ENCODE results near the gene PGA5.

Gene PGA5

DNA sequence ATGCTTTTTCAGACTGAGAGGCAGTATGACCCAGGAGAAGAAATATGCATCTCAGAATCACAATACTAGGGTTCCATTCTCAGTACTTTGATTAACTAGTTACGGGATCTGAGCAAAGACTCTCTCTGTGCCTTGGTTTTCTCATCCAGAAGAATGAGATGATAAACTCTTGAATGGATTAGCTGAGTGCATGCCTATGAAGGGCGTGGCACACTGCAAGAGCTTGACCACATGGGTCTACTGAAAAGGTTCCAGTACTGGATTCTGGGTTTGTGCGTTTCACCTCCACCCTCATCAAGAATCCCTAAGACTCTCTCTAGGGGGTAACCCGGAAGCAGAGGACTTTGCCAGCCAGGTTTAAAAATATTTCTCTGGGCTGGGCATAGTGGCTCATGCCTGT is 25.6 kb downstream of the PGA5 start:
- Mint-ChIP-seq H3K27ac (no peak overlapping the region), H3K4me3 (no peak overlapping the region), H3K27me3 (no peaks in the 10 kb centered on the region), H3K9me3 (no peaks in the 10 kb centered on the region), H3K4me1 (ENCODE audit: low read depth in 2 of 2) (no peaks in the 10 kb centered on the region), H3K36me3 (ENCODE audit: insufficient read depth) (no peaks in the 10 kb centered on the region)
- DNase-seq, result no peak
- no peak for ATAC-seq (replicated peaks)

DNA sequence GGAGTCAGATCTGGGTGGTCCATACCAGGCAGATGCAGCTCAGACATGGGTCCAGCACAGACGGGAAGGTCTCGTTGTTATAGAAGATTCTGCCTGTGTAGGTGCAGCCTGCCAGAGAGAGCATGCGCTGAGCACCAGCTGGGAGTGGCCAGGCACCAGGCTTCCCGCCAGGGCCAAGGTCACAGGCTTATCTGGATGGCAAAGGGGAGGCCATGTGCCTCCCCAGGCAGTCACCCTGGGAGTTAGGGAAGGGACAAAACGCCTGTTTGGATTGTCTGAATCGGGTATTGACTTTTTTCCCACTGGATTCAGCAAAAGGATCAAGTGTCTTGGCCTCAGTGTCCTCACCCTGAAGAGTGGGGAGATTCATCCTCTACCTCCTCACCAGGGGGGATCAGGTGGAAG is 26.5 kb downstream of the PGA5 start:
- ATAC-seq (replicated peaks) (no peak), DNase-seq (no peak)
- H3K36me3 Mint-ChIP-seq (ENCODE audit: insufficient read depth), result no peaks in the 10 kb centered on the region
- H3K4me3 Mint-ChIP-seq, result no peak overlapping the region
- no peak overlapping the region for H3K27ac Mint-ChIP-seq
- no peaks in the 10 kb centered on the region for H3K4me1 Mint-ChIP-seq (ENCODE audit: low read depth in 2 of 2)
- no peaks in the 10 kb centered on the region for H3K9me3 Mint-ChIP-seq
- H3K27me3 Mint-ChIP-seq, result no peaks in the 10 kb centered on the region

DNA sequence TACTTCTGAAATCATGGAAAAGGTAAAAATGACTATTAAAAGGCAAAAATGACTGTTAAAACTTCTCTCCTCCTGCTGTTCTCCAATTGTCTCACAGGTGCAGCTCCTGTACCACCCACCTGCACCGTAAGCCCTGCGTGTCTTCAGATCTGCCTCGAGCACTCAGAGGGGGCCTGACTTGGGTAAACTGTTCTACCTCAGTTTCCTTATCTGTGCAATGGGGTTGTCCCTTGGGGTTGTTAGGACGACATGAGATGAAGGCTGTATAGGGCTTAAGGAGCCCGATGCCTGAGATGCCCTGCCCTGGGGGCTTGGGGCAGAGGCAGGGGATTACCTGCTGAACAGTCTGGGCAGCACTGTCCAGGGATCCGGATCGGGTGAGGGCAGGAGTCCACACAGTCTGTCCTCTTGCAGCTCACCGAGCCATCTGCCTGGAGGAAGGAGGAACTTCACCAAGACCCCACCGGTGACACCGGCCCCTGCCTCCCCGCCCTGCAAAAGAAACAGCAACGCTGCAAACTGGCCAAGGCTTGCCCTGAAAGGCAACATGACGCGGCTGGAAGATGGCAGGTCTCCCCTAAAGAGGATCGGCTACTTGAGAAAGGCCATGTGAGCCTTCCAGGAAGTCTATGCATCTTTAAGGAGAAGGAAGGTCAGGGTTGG is 27.7 kb downstream of the PGA5 start:
- DNase-seq (no peak), ATAC-seq (replicated peaks) (no peak)
- no peaks in the 10 kb centered on the region for H3K27me3 Mint-ChIP-seq
- H3K36me3 Mint-ChIP-seq (ENCODE audit: insufficient read depth), result no peaks in the 10 kb centered on the region
- no peaks in the 10 kb centered on the region for H3K9me3 Mint-ChIP-seq
- H3K4me1 Mint-ChIP-seq (ENCODE audit: low read depth in 2 of 2), result no peaks in the 10 kb centered on the region
- H3K27ac Mint-ChIP-seq, result no peak overlapping the region
- H3K4me3 Mint-ChIP-seq, result no peak overlapping the region

DNA sequence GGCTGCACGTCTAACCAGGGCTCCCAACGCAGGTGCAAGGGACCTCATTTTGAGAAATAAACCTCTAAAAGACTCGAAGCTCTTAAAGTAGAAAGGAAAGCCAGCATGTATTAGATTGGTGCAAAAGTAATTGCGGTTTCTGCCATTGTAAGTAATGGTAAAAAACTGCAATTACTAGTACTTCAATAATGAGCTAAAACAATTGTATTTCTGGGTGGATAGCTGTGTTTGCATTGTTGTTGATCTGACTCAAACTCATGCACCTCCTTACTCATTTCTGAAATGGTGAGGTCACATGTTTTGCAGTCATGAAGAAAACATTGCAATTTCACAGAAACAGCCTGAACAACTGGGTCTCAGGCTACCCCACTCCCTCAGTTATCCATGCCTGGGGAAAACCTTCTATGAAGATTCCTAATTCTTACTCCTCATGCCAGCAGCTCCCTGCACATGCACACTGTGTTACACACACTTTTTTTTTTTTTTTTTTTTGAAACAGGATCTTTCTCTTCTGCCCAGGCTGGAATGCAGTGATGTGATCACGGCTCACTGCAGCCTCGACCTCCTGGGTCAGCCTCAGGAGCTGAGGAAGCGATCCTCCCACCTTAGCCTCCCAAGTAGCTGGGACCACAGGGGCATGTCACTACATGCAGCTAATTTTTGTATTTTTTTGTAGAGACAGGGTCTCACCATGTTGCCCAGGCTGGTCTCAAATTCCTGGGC is 29.5 kb downstream of the PGA5 start:
- Mint-ChIP-seq H3K27me3 (no peaks in the 10 kb centered on the region), H3K4me1 (ENCODE audit: low read depth in 2 of 2) (no peaks in the 10 kb centered on the region), H3K36me3 (ENCODE audit: insufficient read depth) (no peaks in the 10 kb centered on the region), H3K27ac (no peak overlapping the region), H3K9me3 (no peaks in the 10 kb centered on the region), H3K4me3 (no peak overlapping the region)
- ATAC-seq (replicated peaks), result no peak
- DNase-seq, result no peak

DNA sequence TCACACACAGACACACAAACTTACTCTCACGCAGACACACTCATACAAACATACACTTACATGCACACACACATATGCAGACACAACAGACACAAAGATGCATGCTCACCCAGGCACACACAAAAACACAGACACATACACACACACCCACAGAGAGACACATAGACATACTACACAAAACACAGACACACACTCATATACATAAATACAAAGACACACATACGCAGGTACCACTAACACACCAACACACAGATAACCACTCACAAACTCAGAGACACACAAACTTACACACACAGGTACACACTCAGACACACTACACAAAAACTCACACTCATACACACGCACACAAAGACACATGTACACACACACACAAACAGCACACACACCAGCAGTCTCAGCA is 31.8 kb downstream of the PGA5 start:
- ATAC-seq (replicated peaks), result no peak
- H3K4me1 Mint-ChIP-seq (ENCODE audit: low read depth in 2 of 2), result no peaks in the 10 kb centered on the region
- H3K9me3 Mint-ChIP-seq, result no peaks in the 10 kb centered on the region
- DNase-seq, result no peak
- H3K27ac Mint-ChIP-seq, result no peak overlapping the region
- H3K4me3 Mint-ChIP-seq, result no peak overlapping the region
- H3K27me3 Mint-ChIP-seq, result peaks cover 0 to under 1% of the 10 kb centered on the region in 2 donors
- no peaks in the 10 kb centered on the region for H3K36me3 Mint-ChIP-seq (ENCODE audit: insufficient read depth)

DNA sequence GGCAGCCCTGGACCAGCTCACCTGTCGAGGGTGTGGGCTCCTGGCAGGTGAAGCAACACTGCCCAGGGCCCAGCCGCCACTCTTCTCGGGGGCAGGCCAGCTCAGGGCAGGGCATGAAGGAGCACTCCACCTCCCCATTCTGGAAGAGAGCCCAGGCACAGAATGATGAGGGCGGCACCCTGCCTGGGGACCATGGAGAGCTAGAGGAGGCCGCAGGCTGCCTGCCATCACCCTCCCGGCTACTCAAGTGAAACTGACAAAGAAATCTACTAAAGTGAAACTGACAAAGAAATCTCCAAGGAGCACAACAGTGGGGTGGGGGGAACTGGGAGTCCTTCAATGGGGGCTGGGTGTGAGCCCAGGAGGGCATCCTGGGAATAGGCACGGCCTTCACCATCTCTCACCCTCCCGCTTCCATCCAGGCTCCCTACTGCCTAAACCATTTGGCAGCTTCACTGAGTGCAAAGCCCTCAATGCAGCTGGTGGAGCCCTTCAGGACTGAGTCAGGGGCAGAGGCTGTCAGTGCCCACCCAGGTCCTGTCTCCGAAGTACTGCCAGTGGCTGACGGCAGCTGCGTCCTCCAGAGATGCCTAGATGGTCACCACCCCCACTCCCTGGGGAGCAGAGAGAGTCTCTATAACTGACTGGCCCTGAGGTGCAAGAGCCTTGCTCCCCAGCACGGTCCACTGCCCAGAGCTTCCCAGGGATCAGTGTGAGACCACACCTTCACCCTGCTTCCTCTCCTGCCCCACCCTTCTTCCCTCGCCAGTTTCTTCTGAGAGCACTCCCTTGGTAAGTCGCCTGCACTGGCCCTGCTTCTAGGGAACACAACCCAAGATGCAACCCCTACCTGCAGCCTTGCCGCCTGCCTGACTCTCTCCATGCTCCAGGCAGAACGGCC is 32.5 kb downstream of the PGA5 start:
- Mint-ChIP-seq H3K9me3 (no peaks in the 10 kb centered on the region), H3K27ac (no peak overlapping the region), H3K27me3 (peaks cover 6 to 8% of the 10 kb centered on the region in 2 donors), H3K36me3 (ENCODE audit: insufficient read depth) (peaks cover 3% of the 10 kb centered on the region), H3K4me1 (ENCODE audit: low read depth in 2 of 2) (no peaks in the 10 kb centered on the region), H3K4me3 (no peak overlapping the region)
- DNase-seq, result no peak
- ATAC-seq (replicated peaks), result no peak

DNA sequence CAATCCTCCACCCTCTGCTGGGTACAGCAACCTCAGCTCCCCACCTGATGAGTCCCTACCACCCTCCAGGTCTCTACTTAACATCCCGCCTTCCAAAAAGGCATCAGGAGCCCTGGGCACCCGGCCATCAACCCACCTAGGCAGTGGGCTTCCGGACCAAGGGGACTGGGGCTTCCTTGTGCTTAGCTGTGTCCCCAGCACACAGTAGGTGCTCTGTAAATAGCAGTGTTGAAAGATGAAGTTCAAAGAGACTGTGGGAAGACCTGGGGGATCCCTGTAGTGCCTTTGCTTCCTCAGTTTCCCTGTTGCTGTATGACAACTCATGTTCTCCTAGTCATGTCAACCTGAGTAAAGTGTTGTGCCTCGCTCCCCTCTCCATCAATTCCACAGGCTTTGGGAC is 33.1 kb downstream of the PGA5 start:
- ATAC-seq (replicated peaks) (no peak), DNase-seq (no peak)
- Mint-ChIP-seq H3K27me3 (peaks cover 7 to 12% of the 10 kb centered on the region in 2 donors), H3K36me3 (ENCODE audit: insufficient read depth) (peaks cover 3% of the 10 kb centered on the region), H3K9me3 (no peaks in the 10 kb centered on the region), H3K4me3 (no peak overlapping the region), H3K4me1 (ENCODE audit: low read depth in 2 of 2) (no peaks in the 10 kb centered on the region), H3K27ac (no peak overlapping the region)

DNA sequence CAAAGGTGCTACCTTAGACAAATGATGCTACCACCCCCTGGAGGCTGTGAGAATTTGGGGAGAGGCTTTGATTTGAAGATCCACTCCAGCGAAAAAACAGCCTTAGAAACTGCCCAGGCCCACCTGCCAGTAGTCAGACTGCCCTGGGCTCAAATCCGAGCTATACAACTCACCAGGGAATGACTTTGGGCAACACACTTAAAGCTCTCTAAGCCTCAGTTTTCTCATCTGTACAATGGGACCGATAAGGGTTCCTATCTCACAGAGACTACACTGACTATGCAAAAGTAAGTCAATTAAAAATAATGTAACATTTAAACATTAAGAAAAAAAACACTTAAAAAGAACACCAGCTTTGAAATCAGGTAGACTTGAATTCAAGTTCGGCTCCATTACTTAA is 34.2 kb downstream of the PGA5 start:
- peaks cover 7 to 12% of the 10 kb centered on the region in 2 donors for H3K27me3 Mint-ChIP-seq
- H3K36me3 Mint-ChIP-seq (ENCODE audit: insufficient read depth), result peaks cover 3% of the 10 kb centered on the region
- H3K9me3 Mint-ChIP-seq, result no peaks in the 10 kb centered on the region
- no peak overlapping the region for H3K4me3 Mint-ChIP-seq
- ATAC-seq (replicated peaks) (no peak), DNase-seq (no peak)
- no peak overlapping the region for H3K27ac Mint-ChIP-seq
- no peaks in the 10 kb centered on the region for H3K4me1 Mint-ChIP-seq (ENCODE audit: low read depth in 2 of 2)

DNA sequence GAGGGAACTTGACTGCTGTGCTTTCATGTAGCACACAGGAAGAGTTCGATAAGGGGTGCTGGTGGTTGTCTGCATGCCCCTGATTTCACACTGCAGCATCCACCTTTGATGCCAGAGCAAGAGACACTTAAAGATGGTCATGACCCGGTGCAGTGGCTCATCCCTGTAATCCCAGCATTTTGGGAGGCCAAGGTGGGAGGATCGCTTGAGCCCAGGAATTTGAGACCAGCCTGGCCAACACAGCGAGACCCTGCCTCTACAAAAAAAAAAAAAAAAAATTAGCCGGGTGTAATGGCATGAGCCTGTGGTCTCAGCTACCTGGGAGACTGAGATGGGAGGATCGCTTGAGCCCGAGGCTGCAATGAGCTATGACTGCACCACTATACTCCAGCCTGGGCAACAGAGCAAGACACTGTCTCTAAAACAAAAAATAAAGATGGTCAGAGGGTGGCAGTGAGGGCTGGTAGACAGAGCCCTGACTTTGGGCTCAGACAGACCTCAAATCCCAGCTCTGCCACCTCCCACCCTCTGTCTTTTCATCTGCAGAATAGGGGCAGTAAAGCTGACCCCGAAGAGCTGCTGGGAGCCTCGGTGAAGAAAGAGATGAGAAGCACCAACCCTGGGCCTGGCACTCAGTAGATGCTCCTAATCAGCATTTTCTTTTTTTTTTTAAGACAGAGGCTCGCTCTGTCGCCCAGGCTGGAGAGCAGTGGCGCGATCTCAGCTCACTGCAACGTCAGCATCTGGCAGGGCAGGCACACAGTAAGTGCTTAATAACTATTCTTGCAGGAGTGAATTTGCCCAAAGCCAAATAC is 36.4 kb downstream of the PGA5 start:
- no peak for ATAC-seq (replicated peaks)
- peaks cover 7 to 12% of the 10 kb centered on the region in 2 donors for H3K27me3 Mint-ChIP-seq
- H3K4me1 Mint-ChIP-seq (ENCODE audit: low read depth in 2 of 2), result no peaks in the 10 kb centered on the region
- no peak for DNase-seq
- no peak overlapping the region for H3K4me3 Mint-ChIP-seq
- H3K27ac Mint-ChIP-seq, result no peak overlapping the region
- no peaks in the 10 kb centered on the region for H3K9me3 Mint-ChIP-seq
- peaks cover 5% of the 10 kb centered on the region for H3K36me3 Mint-ChIP-seq (ENCODE audit: insufficient read depth)

DNA sequence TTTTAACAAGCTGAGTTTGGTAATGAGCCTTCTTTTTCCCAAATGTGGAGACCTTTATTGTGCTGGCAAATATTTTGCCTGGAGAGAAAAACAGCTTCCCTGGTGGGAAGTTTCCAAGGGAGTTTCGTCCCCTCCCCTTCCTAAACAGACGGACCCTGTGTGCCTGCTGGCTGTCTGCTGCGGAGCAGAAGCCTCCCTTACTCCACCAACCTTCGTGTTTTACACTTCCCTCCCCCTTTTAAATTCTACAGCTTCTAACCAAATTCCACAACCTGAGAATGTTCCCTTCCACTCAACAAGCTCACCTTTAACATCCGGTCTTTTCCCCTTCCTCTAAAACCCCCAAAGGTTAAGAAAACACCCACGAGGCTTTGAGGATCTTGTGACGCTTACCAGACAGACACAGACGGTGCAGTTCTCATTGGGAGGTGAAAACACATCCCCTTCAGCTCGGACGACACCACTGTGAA is 37.1 kb downstream of the PGA5 start:
- Mint-ChIP-seq H3K4me1 (ENCODE audit: low read depth in 2 of 2) (no peaks in the 10 kb centered on the region), H3K36me3 (ENCODE audit: insufficient read depth) (peaks cover 5% of the 10 kb centered on the region), H3K9me3 (no peaks in the 10 kb centered on the region), H3K27ac (no peak overlapping the region), H3K27me3 (peaks cover 7 to 12% of the 10 kb centered on the region in 2 donors), H3K4me3 (no peak overlapping the region)
- DNase-seq, result no peak
- ATAC-seq (replicated peaks), result no peak

DNA sequence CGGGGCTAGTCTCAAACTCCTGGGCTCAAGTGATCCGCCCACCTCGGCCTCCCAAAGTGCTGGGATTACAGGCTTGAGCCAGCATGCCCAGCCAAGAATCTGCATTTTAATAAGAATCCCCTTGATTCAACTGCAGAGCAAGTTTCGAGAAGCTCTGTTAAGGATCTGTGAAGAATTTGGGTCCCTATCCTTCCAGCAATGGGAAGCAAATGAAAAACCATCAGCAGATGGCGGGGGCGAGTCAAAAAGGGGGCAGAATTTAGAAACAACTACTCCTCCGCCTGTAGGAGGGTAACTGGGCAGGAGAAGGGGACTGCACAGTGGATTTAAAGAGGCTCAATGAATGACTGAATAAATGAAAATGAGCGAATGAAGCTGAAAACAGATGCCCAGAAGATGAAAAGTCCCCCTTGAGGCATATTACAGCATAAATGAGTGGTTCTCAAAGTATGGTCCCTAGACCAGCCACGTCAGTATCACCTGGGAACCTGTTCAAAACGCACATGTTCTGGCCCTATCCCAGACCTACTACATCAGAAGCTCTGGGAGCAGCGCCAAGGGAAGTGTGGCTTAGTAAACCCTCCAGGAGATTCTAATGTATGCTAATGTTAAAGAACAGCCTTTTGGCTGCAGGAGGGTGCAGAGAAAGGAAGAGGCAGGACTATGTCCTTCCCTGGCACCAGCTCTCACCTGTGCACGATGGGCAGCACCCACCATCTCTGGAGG is 39.1 kb downstream of the PGA5 start:
- DNase-seq (no peak), ATAC-seq (replicated peaks) (no peak)
- Mint-ChIP-seq H3K4me3 (no peak overlapping the region), H3K9me3 (no peaks in the 10 kb centered on the region), H3K36me3 (ENCODE audit: insufficient read depth) (peaks cover 5% of the 10 kb centered on the region), H3K4me1 (ENCODE audit: low read depth in 2 of 2) (no peaks in the 10 kb centered on the region), H3K27ac (no peak overlapping the region), H3K27me3 (peaks cover 7 to 12% of the 10 kb centered on the region in 2 donors)

DNA sequence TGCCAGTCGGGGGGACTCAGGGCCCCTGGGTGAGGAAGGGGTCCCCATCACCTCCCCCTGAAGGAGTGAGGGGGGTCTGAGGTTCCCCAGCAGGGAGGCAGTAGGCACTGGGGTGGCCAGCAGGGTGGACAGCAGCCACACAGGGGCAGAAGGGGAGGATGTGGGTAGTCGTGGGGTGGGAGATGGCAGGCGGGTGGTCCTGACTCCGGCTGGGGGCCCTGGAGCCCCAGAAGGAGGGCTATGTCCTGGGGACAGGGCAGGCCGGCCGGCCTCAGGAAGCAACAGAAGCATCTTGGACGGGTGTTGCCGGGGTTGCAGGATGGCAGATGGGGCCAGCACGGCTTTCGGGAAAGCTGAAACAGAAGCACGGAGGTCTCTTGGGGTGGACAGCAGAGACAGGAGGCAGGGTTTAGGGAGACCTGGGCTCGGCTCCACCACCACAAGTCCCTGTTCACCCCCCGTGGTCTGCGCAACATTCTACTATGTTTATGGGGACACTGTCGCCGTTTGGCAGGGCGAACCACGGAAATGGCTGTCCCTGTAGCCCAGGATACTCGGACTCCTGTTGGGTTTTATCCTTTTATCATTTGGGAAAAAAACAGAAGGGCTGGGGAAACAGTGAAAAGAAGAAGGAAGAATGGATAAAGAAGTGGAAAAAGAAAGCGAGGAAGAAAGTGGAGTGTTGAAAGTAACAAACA is 40.1 kb downstream of the PGA5 start:
- peaks cover 5% of the 10 kb centered on the region for H3K36me3 Mint-ChIP-seq (ENCODE audit: insufficient read depth)
- H3K4me1 Mint-ChIP-seq (ENCODE audit: low read depth in 2 of 2), result no peaks in the 10 kb centered on the region
- no peaks in the 10 kb centered on the region for H3K9me3 Mint-ChIP-seq
- no peak overlapping the region for H3K4me3 Mint-ChIP-seq
- no peak overlapping the region for H3K27ac Mint-ChIP-seq
- peaks cover 7 to 12% of the 10 kb centered on the region in 2 donors for H3K27me3 Mint-ChIP-seq
- DNase-seq, result no peak
- no peak for ATAC-seq (replicated peaks)
